Activated T-cell treated with anti-CD3 and anti-CD28 coated beads, Interleukin-2, amount 50 U/mL, for 72 hours (primary cell): ENCODE results near the gene VSTM2L. TPM values are rescaled to one million over a fixed set of nuclear protein-coding genes. Genes with fewer than 3 reads are reported as not detected.

Experiments used
- ATAC-seq, 2 donors: fragments of 150-1000 bp; cut with Tn5 transposase; replicated peaks in 1 of 2; 2 replicates each; pipeline ENCODE4 v1.10.0; 2021; ENCODE audit warnings: moderate library complexity in 2 of 2, mild to moderate bottlenecking in 1 of 2
- DNase-seq, 2 donors: peaks; one replicate each; pipeline ENCODE4 v3.0.0; 2021 to 2022; ENCODE audit warnings: mixed read lengths in 1 of 2
- H3K27ac Mint-ChIP-seq: one replicate; pipeline ENCODE4 v1.8.0; 2022; ENCODE audit warnings: mild to moderate bottlenecking, moderate library complexity, mixed read lengths
- H3K27me3 Mint-ChIP-seq: one replicate; pipeline ENCODE4 v1.8.0; 2022; ENCODE audit warnings: low read depth, mixed read lengths
- H3K36me3 Mint-ChIP-seq, 2 donors: one replicate each; pipeline ENCODE4 v1.8.0; 2022; ENCODE audit warnings: mixed read lengths in 2 of 2, mild to moderate bottlenecking in 1 of 2; ENCODE audit not compliant: insufficient read depth in 2 of 2
- H3K4me1 Mint-ChIP-seq: one replicate; pipeline ENCODE4 v1.8.0; 2022; ENCODE audit warnings: low read depth, mixed read lengths
- H3K4me3 Mint-ChIP-seq, 2 donors: one replicate each; pipeline ENCODE4 v1.8.0; 2022; ENCODE audit warnings: mild to moderate bottlenecking in 2 of 2, mixed read lengths in 2 of 2, moderate library complexity in 2 of 2
- H3K9me3 Mint-ChIP-seq, 2 donors: one replicate each; pipeline ENCODE4 v1.8.0; 2022; ENCODE audit warnings: mixed read lengths in 2 of 2
- total RNA-seq, 2 donors: library from RNA; stranded (reverse); gene quantifications; one replicate each; pipeline ENCODE4 v1.2.3, GENCODE V29; 2022

Gene VSTM2L
- total RNA-seq, 2 donors from 2014 or later = 0.60 TPM; not detected in 1

DNA sequence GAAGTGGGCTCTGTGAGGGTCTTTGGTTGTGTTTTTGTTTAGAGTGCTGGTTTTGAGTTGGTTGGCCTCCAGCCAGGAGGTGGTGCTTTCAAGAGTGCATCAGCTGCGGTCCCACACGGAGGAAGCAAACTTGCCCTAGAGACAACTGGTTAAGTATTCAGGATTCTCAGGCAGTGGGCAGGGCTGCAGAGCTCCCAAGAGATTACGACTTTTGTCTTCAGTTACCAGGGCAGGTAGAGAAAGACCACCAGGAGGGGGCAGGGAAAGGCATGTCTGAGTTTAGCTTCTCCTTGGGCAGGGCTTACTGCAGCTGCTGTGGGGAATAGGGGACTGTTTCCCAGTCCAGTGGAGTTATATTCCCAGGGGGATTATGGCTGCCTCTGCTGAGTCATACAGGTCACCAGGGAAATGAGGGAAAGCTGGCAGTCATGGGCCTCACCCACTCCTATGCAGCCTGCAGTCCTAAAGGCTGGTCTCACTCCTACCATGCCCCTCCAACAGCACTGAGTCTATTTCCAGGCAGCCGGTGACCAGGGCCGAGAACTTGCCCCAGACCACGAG, 66.0 kb downstream of the VSTM2L start:
- peaks cover 18 to 19% of the 10 kb centered on the region in 2 donors for H3K9me3 Mint-ChIP-seq
- H3K4me3 Mint-ChIP-seq = no peak overlapping the region
- H3K27me3 Mint-ChIP-seq = no peaks in the 10 kb centered on the region
- no peak for ATAC-seq
- H3K27ac Mint-ChIP-seq = no peak overlapping the region
- H3K4me1 Mint-ChIP-seq = no peaks in the 10 kb centered on the region
- peaks cover 4% of the 10 kb centered on the region in 2 donors for H3K36me3 Mint-ChIP-seq
- no peak for DNase-seq

- DNase-seq (no peak), ATAC-seq (no peak)
- Mint-ChIP-seq H3K9me3 (peaks cover 13 to 16% of the 10 kb centered on the region in 2 donors), H3K4me3 (no peak overlapping the region), H3K27ac (no peak overlapping the region), H3K36me3 (peaks cover 4% of the 10 kb centered on the region in 2 donors), H3K27me3 (no peaks in the 10 kb centered on the region), H3K4me1 (no peaks in the 10 kb centered on the region)
Observed at GRCh38 chr20:37969949-37970855, 67.3 kb downstream of the VSTM2L start.

DNA sequence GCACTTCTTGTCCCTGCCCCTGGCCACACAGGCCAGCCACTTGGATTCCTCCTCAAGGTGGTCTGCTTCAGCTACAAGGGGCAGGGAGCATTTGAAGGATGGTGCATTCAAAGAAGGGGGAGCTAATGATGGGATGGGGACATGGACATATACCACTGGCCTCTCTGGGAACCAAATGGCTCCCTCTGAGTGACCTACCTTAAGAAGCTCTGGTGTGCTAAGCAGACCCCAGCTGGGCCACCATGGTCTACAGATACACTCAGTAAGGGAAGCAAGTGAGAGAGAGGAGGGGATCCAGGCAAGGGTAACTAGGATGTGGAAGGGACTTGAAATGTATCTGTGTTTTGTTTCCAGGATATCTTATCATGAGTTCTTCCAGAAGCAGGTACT, 67.9 kb downstream of the VSTM2L start:
- Mint-ChIP-seq H3K36me3 (peaks cover 4% of the 10 kb centered on the region in 2 donors), H3K4me1 (no peaks in the 10 kb centered on the region), H3K9me3 (peaks cover 11 to 16% of the 10 kb centered on the region in 2 donors), H3K4me3 (no peak overlapping the region), H3K27ac (no peak overlapping the region), H3K27me3 (no peaks in the 10 kb centered on the region)
- ATAC-seq (no peak), DNase-seq (no peak)

- Mint-ChIP-seq H3K4me3 (no peak overlapping the region), H3K27me3 (no peaks in the 10 kb centered on the region), H3K27ac (no peak overlapping the region), H3K36me3 (peaks cover 0 to 4% of the 10 kb centered on the region in 2 donors), H3K9me3 (peaks cover 11 to 12% of the 10 kb centered on the region in 2 donors), H3K4me1 (no peaks in the 10 kb centered on the region)
- ATAC-seq (no peak), DNase-seq (no peak)
Observed at GRCh38 chr20:37971561-37972127, 68.7 kb downstream of the VSTM2L start.

DNA sequence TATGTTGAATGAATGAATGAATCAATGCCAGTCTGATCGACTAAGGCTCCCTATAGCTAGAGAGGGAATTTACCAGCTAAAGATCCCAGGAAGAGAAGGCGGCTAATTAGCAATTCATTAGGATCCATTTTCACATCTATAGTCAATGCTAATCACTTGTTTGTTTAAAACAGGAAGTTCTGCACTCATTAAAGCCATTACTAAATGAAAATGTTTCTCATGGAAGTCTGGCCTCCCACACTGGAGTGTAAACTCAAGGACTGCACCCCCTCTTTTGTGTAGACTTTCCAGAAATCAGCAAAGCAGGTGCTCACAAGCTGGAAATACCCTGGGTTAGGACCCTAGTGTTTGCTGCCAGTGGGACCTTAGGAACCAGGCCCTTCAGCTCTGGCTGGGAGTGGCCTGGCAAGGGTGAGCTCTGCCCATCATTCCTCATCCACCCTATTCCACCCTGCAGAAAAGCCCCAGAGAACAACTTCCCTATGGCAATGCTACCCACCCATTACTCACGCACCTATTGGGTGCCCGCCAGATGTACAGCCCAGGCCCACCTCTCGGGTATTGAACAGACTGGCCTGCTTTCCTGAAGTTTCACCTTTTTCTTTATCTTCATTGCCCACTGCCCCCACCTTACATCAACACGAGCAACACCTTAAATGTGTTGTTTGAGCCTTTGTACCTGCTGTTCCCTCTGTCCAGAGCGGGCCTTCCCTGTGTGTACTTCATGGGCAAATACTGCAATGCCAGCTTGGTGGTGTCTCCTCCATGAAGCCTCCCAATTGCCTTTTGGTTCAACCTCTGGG, 69.5 kb downstream of the VSTM2L start:
- H3K27ac Mint-ChIP-seq = no peak overlapping the region
- peaks cover 0 to 2% of the 10 kb centered on the region in 2 donors for H3K36me3 Mint-ChIP-seq
- H3K9me3 Mint-ChIP-seq = peaks cover 5 to 10% of the 10 kb centered on the region in 2 donors
- no peak for DNase-seq
- no peaks in the 10 kb centered on the region for H3K4me1 Mint-ChIP-seq
- ATAC-seq = no peak
- no peaks in the 10 kb centered on the region for H3K27me3 Mint-ChIP-seq
- no peak overlapping the region for H3K4me3 Mint-ChIP-seq

GRCh38 chr20:37973059-37973910, 70.4 kb downstream of the VSTM2L start:
- DNase-seq = no peak
- H3K9me3 Mint-ChIP-seq = peaks cover 5 to 8% of the 10 kb centered on the region in 2 donors
- H3K4me1 Mint-ChIP-seq = peaks cover 6% of the 10 kb centered on the region
- no peak for ATAC-seq
- no peak overlapping the region for H3K4me3 Mint-ChIP-seq
- H3K27ac Mint-ChIP-seq = no peak overlapping the region
- no peaks in the 10 kb centered on the region for H3K27me3 Mint-ChIP-seq
- H3K36me3 Mint-ChIP-seq = peaks cover 0 to 2% of the 10 kb centered on the region in 2 donors

DNA sequence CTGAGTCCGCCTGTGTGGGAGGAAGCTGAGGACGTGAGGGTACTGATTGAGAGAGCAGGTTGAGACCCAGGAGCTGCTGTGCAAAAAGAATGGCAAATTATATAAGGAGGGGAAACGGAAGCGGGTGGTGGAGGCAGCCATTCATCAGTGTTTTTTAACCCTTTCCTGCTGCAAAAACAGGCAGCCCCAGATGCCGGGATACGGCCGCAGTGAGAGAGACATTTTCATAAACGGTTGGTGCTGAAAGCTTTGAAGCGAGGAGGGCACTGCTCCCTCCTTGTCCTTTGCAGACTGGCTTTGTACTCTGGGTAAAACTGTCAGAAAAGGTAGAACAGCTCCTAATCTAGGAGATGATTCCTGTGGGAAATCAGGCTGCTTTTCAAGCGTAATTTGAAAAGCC, 74.0 kb downstream of the VSTM2L start:
- Mint-ChIP-seq H3K36me3 (peaks cover 0 to 3% of the 10 kb centered on the region in 2 donors), H3K4me3 (no peak overlapping the region), H3K9me3 (no peaks in the 10 kb centered on the region), H3K27me3 (no peaks in the 10 kb centered on the region), H3K4me1 (peaks cover 6% of the 10 kb centered on the region), H3K27ac (no peak overlapping the region)
- DNase-seq (no peak), ATAC-seq (no peak)

GRCh38 chr20:37977338-37977737, 74.4 kb downstream of the VSTM2L start:
- Mint-ChIP-seq H3K4me3 (no peak overlapping the region), H3K27me3 (no peaks in the 10 kb centered on the region), H3K9me3 (no peaks in the 10 kb centered on the region), H3K4me1 (peaks cover 6% of the 10 kb centered on the region), H3K36me3 (peaks cover 0 to 3% of the 10 kb centered on the region in 2 donors), H3K27ac (no peak overlapping the region)
- ATAC-seq (no peak), DNase-seq (no peak)

DNA sequence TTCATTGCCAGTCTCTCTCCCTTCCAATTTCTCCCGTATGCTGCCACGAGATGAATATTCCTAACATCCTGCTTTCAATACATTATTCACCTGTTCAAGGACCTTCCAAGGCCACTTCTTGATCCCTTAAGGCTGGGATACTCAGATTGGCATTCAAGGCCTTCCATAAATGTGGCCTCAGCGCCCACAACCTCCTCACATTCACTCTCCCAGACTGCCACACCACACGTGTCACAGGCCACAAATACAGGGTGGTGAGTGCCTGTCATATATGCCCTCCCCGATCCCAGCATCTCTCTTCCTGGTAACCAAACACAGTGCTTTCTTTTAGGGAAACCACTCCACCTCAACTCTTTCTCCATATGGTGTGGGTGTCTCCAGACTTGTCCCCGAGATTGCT, 74.9 kb downstream of the VSTM2L start:
- Mint-ChIP-seq H3K27ac (no peak overlapping the region), H3K4me1 (peaks cover 6% of the 10 kb centered on the region), H3K9me3 (no peaks in the 10 kb centered on the region), H3K27me3 (no peaks in the 10 kb centered on the region), H3K36me3 (peaks cover 0 to 3% of the 10 kb centered on the region in 2 donors), H3K4me3 (peak overlapping the region in 1 of 2 donors; percentile 43)
- ATAC-seq (no peak), DNase-seq (no peak)

GRCh38 chr20:37979021-37979985, 76.4 kb downstream of the VSTM2L start:
- H3K27me3 Mint-ChIP-seq = no peaks in the 10 kb centered on the region
- no peak overlapping the region for H3K4me3 Mint-ChIP-seq
- H3K9me3 Mint-ChIP-seq = no peaks in the 10 kb centered on the region
- DNase-seq = no peak
- peaks cover 0 to 3% of the 10 kb centered on the region in 2 donors for H3K36me3 Mint-ChIP-seq
- no peak for ATAC-seq
- H3K4me1 Mint-ChIP-seq = peaks cover 6% of the 10 kb centered on the region
- no peak overlapping the region for H3K27ac Mint-ChIP-seq

DNA sequence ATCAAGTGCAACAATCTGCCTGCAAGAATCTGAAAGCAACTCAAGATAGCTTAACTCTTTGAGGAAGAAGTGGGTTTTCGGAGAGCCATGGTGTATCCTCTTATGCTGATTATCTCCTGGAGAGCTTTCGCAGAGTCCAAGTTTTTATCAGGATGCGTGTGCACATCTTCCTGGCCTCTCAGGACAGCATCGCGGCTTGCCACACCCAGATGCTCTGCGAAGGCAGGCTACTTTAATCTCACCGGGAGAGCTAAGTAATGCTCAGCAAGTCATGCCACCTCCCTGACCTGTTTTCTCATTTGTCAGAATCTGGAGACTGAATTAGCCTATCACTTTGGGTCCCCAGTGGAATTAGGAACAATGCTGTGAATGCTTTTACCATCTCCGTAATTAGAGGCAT, 77.5 kb downstream of the VSTM2L start:
- Mint-ChIP-seq H3K27ac (no peak overlapping the region), H3K36me3 (peaks cover 0 to 3% of the 10 kb centered on the region in 2 donors), H3K4me3 (no peak overlapping the region), H3K27me3 (no peaks in the 10 kb centered on the region), H3K9me3 (no peaks in the 10 kb centered on the region), H3K4me1 (peaks cover 6% of the 10 kb centered on the region)
- DNase-seq = no peak
- no peak for ATAC-seq
